ENCODE data around the gene MEIS2.
A peak's percentile ranks its signal among the peaks of the same experiment; 100 is the strongest.

The MEIS2 gene

DNA sequence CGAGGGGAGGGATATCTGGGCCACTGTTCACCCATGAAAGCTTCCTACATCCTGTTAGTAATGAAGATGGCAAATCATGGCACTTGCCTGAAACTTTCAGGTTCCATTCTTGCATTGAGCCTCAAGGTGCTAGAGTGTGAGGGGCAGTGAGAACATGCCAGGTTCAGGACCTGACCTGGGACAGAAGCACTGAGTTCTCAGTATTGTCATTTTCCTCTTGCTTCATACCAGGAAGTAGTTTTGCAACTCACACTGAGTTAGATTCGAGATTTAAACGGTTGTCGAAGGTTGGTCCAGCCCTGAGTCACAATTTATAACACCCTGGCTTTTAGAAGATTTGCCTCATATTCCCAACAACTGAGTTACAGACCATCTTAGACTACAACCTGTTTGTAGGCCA is 11.8 kb upstream of the MEIS2 start:
- DNase-seq = no peak

DNA sequence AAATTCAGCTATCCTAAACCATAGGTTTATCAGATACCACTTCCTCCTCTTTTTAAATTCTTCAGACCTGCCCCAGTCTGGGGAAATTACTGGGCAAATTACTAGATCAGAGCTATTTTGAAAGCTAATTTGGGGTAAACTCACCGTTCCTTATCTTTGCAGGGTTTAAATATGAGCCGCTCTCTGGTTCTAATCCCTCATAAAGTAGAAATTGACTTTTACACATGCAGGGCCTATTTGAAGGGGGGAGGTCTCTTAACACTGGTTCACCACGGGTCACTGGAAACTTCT is 11.0 kb upstream of the MEIS2 start:
- DNase-seq = no peak

DNA sequence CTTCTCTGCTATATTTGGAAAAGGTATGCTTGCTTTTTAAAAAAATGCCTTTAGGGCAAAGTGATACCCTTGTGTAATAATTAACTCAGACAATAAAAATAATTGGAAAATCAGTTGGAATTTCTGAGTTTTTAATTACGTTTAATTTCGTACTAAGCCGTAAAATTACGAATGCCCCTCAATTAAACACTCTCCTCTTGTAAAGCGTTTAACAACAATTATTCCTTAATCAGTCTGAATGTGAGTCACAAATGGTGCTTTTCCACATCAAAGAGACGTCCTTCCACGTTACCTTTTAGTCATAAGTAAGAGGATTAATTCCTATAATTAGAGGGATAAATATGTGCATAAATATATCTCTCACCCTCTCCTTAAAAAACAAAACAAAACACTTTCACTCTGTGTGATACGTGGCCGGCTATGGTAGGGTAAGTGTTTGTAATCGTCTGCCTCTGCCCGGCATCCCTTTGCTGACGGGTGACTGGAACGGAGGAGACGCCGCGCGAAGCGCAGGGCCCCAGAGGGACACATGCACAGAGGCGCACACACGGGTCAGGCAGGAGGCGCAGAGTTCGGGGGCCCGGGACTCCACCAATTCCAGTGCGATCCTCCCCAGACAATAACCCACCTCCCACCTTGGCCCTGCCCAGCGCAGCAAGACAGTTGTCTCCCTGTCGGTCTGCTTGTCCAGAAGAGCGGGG is 9.7 kb upstream of the MEIS2 start:
- no peak for DNase-seq

DNA sequence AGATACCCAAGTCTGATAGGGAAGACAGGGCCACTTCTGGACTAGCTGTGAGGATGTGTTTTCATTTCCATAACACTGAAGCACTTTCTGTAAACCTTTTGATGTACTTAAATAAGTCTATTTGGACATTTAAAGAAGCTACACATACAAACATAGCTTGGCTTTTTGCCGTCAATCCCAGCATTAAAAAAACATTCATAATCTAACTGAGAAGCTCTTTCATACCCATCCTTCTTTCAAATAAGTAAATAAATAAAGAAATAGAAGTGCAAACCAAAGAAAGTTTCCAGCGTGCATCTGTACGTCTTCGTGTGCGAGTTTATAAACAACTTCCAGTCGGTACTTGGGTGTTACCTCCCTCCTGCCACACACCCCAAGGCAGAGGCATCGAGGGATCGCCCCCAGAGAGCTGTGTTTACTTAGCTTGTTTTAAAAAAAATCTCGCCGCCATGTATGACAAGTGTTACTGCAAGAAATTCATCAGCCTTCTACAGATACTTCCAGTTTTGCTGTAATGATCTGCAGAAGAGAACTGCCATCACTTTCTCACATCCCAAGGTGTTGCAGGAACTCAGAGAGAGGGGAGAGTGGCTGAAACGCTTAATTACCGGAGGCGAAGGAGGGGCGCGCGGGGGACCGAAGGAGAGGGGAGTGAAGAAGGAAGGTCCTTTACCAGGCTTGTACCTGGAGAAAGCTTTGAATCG is 9.0 kb upstream of the MEIS2 start:
- DNase-seq = no peak

DNA sequence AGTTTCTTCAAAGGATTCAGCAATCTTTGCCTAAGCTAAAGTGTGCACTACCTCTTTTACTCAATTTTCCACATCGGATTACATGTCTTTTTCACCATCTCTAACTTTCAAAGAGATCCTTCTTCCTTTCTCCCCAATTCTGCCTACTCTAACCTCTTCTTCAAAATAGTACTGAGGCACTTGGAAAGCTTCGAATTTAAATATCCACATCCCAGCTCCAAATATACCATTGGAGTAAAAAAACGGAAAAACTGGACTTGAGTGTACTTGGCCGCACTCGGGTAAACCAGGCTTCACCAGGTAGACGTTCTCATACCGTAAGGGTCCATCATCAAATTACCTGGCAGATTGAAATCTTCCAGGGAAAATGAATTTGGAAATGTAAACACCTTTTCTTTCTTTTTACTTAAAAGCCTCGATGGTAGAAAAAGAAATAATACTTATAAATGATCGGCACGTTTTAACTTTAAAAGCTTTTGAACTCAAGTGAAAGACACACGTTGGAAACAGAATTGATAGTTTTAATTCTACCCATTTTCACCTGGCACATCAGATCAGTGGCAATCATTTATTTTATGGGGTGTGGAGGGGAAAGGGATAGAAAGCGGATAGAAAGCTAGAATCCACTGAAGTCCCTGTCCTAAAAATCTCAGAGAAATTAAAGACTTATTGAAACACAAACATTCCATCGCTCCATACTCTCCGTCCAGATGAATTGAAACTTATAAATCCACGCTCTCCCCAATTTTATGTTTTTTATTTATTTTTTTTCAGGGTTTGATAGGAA is 8.2 kb upstream of the MEIS2 start:
- no peak for DNase-seq

DNA sequence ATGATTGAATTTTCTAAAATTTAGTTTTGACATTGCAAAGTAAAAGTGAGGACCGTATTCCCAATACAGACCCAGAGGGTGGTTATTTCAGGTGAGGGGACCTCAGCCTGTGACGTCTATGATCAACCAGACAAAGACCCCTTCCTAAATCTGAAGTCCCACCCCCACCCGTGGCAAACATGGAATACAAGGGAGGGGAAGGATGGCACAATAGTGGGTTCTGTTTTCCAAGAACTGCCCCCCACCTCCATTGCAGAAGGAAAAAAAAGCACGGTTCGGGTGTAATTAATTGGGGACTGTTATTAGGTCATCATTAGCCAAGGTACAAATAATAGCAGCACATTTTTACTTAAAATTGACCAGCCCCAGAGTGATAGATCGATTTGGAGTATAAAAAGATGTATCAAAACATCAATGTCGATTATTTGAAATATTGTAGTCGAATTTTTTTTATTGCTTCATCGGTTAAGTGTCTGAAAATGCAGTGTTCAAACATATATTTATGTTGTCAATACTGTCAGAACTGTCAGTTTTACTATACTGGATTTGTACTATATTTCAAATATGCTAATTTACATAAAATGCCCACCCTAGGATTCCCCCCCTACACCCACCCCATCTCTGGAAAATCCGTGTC is 7.5 kb upstream of the MEIS2 start:
- DNase-seq = no peak

DNA sequence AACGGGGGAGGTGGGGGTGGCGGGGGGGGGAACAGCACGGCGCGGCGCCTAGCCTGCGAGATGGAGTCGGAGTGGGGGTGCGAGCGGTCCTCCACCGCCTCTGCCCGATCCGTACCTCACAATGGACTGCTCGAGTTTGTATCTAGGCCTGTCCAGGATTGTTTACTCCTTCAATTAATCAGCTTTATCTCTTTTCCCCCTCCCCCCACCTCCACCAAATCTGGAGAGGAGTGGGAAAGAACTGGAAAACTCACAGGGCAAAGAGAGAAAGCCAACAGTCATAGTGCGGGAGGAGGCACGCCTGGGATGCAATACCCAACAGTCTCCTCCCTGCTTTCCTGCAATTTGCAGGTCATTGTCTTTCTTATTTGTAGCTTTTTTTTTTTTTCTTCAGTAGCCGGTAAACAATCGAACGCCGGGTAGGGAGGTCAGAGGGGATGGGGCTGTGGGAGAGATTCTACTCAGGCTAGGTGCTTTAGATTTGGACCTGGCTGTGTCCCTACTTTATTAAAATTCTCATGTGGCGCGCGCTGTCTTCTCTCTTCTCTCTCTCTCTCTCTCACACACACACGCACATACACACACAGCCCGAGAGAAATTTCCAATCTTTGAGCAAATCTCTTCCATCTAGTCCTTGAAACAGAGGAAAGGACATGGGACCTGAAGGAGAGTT is 6.9 kb upstream of the MEIS2 start:
- no peak for DNase-seq

DNA sequence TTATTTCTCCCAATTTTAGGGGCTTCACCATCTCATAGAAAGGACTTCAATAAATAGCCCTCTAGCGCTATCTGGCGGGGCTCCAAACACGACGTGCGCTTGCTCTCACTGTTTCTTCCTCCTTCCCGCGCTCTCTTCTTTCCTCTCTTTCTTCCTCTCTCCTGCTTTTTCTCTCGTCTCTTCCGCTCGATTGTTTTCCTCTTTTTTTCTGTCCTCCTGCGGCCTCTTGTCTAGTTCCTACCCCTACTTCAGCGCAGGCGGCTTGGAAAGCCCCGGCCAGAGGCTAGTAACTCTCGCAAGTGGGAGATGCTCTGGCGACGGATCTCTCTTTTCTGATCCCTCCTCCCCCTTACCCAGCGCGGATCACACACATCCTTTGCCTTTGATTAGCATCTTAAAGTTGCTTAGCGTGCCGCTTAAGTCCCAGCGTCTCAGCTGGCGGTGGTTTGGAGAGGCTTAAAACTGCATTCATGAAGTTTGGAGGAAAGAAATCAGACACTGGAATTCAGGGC is 6.2 kb upstream of the MEIS2 start:
- no peak for DNase-seq

DNA sequence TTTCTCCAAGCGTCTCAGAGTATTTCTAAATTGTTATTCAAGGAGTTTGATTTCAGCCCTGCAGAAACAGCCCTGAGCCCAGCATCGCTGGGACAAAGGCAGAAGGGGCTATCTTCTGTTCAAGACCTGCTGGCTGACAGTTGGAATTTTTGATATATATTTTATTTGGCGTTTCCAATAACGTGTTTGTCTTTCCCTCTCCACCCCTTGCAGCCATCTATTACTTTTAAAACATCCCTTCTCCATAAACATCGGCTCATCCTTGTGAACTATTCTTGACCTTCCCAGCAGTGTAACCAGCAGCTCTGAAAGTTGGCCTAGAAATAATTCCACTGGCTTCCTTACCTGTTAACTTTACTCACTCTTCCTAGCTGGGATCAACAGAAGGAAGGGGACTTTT is 5.5 kb upstream of the MEIS2 start:
- DNase-seq = no peak

DNA sequence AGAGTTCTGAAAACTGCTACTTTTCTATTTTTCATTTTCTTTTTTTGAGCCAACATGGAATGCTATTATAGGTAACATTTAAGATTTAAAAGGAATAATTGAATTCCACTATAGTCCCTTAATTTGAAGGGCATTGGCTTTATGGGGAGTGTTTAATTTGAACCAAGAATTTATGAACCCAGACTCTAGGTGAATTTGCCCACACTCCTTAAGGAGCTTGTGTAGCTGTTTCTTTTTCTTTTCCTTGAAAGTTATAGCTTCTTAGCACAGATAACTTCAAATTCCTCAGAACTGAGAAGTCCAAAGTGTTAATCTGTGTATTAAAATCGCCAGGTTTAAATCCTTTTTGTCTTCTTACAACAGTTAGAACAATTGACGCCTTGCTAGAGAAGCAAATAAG is 4.7 kb upstream of the MEIS2 start:
- no peak for DNase-seq

DNA sequence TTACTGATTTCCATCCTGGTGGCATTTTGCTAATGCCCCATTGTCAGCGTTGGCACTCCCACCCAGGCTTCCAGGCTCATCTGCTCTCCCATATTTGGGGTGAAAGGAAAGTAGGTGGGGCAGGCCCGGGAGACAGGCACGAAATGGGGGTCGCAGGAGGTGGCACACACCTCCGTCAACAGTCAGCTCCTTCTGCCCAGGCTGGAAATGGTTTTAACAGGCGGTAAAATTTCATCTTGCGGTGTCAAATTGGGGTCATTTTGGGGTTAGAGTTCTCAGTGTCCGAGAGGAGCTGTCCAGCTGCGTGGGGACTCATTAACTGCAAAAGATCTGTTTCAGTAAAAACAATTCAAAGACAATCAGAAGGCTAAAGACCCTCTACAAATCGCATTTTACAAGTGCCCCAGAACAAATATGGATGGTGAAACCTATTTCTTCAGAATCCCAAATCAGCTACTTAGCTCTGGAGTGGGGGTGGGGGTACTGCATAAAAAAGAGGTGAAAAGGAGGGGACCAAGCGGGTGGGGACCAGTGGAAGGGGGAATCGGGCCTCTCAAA is 4.2 kb upstream of the MEIS2 start:
- no peak for DNase-seq

DNA sequence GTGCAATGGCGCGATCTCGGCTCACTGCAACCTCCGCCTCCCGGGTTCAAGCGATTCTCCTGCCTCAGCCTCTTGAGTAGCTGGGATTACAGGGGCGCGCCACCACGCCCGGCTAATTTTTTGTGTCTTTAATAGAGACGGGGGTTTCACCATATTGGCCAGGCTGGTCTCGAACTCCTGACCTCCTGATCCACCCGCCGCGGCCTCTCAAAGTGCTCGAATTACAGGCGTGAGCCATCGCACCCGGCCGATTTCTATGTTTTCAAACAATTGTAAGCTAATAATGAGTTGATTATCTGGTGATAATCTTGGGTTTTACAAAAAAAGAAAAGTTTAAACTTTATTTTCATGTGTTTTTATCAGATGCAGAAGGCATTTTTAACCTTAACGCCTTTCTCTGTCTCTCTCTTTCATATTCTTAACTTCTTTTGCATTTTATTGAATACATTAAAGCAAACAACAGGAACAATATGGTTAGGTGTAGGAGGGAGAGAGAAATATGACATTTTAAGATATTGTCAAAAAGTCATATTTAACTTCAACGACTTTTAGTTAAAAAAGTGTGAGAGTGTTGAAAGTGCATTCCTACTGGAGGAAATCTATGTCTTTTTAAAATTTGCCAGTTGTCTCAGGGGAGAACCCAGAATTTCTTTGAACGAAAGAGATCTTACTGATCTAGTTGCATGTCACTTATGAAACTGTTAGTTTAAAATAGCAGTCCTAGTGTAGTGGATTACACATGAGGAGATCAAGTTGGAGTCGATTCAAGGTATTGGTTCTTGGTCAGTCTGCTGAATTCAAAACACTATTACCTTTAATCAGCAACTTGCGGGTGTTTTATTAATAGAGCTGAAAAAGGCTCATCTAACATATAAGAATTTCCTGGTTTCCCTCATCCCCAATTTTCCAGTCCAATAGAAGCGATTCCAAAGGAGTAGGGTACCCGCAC is 3.4 kb upstream of the MEIS2 start:
- no peak for DNase-seq

DNA sequence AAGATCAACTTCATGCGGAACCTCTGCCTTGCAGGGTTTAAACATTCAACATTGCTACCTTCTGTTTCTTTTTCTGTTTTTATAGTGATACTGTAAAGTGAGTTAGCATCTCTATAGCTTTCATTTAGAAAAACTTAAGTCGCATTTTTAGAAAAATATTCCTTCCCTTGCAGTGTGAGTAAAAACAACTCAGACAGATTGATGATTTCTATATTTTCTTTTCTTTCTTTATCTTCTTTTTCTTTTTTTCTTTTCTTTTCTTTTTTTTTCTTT is 2.8 kb upstream of the MEIS2 start:
- DNase-seq = no peak

DNA sequence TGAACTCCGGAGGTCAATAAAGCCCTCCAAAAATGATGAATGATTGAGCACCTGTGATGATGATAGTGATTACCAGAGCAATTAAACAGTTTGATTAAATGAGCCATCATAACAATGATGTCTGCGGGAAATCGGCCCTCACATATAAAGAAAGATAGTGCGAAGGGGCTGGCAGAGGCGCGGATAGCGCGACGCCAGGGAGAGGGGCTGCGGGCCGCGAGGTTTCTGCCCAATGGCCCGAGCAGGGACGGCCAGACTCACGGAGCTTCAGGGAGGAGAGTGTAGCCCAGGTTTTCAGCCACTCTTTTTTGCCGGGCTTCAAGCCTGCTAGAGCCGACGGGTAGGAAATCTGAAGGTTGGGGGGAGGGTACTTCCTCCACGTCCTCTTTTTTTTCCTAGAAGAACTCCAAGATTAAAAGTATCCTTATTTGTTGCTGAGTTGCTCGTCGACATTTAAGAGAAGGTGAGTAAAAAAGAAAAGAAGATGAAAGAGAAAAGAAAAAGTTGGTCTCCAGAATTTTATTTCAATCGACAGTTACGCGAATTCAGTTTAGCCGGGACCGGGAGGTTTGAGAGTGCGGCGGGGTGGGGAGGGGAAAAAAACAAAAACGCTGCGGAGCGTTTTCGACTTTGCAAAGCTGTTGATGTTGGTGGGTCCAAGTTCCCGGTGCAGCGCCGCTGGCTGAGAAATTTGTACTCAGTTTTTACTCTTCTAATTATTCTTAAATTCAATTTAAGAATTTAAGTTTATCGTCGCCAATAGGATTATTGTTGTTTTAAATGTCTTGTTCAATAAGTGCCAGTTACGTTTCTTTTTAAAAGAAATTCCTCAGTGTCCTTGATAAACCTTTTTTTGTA is 2.2 kb upstream of the MEIS2 start:
- no peak for DNase-seq

DNA sequence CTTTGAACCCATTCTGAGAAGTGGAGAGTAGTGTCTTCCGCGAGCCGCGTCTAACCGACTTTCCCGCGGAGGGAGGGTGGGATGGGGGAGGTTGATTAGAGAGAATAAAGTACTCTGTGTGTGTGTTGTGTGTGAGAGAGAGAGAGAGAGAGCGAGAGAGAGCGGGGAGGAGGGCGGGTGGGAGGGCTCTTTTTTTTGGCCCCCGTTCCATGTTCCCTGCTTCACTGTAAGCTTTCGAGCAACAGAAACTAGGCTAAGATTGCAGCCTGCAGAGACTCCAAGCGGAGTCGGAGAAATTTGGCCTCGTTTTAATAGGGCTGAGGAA is 1.6 kb upstream of the MEIS2 start:
- DNase-seq = no peak

DNA sequence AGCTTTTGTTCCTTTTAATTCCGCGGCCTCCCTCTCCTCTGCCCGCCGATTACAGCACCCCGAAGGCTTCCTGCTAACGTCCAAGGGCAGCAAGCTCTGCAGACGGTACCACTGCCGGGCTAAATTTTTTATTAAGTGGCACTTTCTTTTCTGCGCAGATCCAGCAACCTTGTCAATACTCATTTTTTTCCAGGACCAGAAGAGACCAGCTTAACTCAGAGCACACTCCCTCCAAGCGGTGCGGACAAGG is 542 bp upstream of the MEIS2 start:
- DNase-seq = peak in 1 of 2 donors; percentile 9

DNA sequence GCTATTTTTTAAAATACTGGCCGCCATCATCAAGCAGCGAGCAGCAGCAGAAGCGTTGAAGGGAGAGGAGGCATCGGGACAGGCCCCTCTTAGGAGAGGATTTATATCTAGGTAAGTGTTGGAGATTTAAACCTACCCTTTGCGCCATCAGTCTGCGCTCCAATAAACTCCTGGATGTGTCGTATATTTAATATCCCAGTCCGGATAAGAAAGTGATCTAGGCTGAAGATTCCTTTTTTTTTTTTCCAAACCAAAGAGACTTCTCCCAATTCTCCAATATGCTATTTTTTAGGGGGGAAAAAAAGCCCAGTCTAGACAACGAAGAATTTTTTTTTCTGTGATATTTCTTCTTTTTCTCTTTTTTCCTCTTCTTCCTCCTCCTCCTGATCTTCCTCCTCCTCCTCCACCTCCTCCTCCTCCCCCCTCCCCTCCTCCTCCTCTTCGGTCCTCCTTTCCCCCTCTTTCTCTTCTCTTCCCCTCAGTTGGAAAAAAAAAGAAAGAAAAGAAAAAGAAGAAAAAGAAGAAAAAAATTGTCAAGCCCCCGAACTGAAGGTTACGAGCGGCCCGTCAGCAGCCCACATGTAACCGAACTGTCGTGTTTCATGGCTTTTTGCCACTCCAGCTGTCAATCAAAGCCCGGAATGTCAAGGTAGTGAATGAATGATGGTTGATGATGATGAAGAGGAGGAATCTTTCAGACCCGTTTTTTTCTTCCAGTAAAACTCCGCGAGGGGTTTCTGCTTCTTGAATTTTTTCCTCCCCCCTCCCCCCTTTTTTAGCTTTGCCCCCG is 835 bp downstream of the MEIS2 start:
- DNase-seq = no peak

DNA sequence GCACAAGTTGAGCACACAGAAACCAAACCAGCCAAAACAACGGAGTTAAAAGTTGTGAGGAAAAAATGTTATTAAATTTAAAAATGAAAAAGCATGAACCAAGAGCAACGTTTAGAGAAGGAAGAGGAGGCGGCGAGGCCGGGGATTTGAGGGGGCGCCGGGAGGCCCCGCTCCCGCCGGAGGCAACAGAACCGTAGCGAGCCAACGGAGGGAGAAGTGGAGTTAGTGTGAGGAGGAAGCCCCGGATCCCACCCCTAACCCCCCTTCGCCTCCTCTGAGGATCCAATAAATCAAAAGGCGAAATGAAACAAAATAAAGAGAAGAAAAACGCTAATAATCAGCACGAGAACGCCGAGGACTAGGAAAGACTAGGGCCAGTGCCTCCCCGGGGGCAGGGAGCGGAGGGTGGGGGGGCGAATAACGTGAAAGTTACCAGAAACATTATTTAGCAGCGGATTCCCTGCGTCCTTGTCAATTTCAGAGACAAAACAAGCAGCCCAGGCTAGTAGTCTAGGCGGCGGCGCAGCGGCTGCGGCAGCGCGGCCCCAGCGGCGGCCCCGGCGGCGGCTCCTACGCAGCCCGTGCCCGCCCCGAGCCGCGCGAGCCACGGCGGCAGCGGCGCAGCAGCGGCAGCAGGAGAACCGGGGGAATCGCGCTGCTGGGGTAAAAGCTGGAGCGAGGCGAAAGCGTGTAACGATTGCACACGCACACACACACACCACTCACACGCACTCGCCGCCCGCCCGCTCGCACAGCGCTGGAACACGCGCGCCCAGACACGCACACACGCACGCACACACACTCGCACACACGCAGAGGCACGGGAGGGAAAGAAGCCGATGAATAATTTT is 1.7 kb downstream of the MEIS2 start:
- no peak for DNase-seq

DNA sequence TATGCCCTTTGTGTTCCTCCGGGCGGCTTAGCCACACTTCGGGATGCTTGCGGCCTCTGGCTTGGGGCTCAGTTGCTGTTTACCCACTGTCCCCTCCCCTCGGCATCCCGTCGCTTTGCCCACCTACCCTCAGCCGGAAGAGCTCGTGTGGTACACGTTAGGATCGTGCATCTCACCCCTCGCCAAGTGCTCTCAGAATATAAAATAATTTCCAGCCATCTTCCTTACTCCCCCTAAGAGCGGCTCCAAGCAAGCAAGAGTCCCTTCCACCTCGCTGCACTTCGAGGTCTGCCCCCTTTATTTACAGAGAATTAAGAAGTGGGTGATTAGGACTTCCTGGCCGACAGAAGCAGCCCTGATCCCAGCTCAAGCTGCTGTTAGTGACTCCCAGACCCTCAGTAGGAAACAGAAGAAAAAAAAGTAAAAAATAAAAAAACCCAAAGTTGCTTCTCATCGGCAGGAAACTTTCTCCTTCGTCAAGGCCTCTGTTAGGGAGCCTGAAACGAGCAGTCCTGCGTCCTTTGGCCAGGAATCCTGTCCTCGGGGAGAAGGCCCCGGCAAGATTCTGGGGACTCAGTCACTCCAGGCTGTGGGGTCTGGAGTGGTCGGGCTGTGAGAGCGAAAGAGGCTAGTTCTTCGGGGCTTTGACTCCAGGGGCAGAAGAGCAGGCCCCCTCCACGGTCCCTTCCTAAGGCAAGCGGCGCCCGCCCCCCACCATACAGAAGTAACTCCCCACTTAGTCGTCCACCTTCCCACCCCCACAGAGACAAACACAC is 3.0 kb downstream of the MEIS2 start:
- no peak for DNase-seq
